GM15510 (cell line): ENCODE data around the gene KCNQ4.

Source experiments
- POLR2A ChIP-seq: IDR thresholded peaks from 3 replicates; pipeline ENCODE4 v1.6.1; 2011; ENCODE audit warnings: borderline replicate concordance; ENCODE audit not compliant: insufficient read length; ENCODE audit errors: extremely low read depth

Gene KCNQ4

DNA sequence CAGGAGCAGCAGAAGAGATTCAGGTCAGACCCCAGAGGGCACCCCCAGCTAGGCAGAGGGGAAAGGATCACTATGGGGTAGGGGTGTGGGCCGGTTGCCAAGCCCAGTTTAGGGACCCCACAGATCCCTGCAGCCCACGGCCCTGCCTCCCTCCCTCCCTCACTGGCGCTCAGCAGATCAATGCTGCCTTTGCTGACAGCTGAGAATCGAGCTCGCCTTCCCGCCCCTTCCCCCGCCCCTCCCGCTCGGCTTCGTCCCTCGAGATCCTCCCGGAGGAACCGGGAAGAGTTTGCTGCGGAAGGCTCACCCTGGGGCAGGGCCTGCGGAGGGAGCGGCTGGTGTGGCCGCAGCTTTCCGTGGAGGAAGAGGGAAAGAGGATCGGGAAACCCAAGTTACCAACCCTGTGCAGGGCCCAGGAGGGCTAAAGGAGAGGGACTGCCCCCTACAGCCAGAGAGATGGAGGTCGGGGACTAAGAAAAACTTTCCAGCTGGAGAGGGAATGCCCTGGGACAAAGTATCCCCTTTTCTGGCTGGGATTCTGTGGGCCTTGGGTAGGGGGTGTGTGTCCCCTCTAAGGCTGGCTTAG is 1.1 kb upstream of the KCNQ4 start:
- no peak for TF ChIP-seq POLR2A

DNA sequence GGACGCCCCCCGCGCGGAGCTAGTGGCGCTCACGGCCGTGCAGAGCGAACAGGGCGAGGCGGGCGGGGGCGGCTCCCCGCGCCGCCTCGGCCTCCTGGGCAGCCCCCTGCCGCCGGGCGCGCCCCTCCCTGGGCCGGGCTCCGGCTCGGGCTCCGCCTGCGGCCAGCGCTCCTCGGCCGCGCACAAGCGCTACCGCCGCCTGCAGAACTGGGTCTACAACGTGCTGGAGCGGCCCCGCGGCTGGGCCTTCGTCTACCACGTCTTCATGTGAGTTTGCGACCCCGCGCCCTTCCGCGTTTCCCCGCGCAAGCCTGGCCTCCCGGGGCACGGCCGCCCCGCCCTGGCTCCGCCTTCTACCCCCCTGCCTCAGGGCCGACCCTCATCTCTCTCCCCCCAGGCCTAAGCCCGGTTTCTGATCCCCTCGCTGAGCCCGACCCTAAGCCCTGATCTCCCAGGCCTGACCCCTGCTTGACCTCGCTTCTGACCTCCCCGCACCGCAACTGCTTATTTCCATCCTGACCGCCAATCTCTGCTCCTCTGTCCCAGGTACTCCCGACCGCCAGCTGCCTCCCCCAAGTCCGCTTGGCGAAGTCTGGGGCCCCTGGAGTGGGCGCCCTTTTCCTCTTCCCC is 669 bp downstream of the KCNQ4 start:
- no peak for TF ChIP-seq POLR2A

DNA sequence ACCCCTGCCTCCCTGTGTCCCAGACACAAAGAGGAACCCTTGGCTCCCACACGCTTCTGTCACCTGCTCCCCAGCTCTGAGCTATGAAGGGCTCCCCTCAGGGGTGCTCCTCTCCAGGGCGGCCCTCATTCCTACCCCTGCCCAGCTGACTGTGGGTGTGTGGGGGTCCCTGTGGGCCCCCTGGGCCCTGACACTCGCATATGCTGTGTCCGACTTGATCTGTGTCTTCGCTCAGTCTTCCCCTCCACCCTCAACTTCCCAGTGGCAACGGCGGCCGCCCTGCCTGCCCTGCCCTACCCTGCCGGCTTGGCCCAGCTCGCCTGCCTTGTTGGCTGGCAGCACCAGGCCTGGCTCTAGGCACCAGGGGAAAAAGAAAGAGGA is 1.2 kb downstream of the KCNQ4 start:
- no peak for TF ChIP-seq POLR2A

DNA sequence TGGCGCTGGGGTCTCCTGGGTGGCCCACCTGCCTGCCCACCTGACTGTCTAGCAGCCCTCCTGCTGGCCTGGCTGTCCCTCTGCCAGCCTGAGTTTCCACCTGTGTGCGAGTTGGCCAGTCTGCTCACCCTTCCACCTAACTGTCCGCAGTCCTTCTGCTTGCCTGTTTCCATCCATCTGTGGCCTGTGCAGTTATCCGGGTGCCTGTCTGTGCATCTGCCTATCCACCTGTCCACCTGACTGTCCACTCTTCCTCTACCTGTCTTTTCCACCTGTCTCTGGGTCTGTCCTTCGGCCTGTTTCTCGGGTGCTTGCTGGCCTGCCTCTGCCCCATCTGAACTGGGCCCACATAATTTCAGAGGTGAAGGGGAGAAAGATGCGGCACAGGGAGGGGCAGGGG is 1.9 kb downstream of the KCNQ4 start:
- no peak for TF ChIP-seq POLR2A

DNA sequence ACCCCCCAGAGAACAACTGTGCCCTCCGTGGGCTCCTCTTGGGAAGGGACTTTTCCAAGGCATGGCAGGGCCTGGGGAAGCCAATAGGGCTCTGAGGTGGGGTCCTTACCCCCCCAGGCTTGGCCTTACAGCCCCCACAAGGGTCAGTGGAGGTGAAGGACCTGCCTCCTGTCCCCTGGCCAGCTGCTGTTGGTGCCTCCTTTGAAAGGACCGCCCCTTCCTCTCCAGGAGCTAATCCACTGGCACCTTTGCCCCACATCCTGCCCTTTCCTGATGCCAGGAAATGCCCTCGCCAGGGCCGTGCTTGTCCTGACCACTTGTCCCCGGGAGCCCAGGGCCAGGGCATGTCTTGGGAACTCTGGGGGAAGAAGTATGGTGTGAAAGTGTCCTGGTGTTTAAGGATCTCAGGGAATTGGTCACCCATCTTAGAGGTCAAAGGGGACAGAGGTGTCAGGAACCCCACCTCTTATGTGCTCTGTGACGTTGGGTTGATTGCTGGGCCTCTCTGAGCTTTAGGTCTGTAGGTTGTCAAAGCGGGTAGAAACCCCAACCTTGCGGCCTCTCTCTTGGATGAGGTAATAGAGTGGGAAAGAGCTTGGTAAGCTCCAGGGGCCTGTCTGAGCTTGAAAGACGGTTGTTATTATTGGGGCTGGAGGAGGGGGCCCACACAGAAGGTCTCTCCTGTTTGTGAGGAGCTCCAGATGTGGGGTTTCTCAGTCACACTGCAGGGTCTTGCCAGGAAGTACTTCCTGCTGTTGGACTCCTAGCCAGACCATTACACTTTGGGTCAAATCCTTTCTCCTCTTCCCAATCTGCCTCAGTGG is 2.8 kb downstream of the KCNQ4 start:
- TF ChIP-seq POLR2A, result no peak

DNA sequence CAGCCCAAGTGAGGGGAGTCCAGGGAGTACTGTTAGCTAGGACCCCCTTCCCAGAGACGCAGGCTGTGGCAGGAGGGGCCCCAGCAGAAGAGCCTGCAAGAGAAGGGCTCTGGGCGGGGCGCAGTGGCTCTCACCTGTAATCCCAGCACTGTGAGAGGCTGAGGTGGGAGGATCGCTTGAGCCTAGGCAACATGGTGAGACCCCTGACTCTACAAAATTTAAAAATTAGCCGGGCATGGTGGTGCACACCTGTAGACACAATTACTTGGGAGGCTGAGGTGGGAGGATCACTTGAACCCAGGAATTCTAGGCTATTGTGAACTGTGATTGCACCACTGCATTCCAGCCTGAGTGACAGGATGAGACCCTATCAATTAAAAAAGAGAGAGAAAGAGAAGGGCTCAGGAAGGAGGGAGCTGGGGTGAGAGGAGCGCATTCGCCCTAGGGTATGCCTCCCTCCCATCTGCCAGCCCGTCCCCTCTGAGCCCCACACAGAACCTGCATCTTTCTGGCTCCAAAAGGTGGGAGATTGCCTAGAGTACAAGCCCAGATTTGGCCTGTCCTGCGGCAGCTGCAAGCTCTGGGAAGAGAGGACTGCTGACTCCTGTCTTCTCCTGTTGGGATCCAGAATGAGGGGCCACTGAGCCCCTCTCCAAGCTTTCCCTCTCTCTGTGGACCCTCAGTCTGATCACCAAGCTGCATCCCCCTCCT is 3.6 kb downstream of the KCNQ4 start:
- no peak for TF ChIP-seq POLR2A

DNA sequence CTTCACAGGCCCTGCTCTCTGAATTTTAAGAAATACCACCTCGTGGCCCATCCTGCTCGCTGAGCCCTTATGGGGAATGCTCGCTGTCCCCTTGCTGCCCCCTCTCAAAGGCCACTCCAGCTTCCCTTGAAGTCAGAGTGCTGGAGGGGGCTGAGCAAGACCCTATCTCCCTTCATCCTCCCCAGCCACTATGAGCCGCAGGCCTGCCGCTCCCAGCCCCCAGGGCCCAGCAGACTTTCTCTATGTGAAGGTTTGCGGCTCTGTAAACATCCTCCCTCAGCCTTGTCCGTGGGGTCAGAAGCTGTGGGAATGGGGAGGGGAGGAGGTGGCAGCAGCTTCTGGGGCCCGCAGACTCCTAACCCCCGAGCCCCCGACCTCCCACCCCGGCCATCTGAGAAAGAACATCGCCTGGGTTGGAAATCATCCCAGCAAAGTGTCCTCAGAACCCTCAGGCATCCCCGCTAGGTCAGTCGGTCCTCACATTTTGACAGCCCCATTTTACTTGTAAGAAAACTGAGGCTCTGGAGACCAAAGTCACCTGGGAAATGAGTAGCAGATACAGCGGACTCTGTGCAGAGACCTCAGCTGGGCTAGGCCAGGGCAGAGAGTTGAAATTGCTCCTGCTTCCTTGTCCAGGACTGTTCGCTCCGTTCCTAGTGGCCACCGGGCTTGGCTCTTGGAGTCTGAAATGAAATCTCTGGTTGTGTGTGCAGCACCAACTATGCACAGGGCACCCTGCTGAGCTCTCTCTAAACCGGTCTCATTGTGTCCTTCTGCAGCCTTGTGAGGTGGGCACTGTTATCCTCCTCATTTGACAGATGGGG is 4.4 kb downstream of the KCNQ4 start:
- TF ChIP-seq POLR2A, result no peak

DNA sequence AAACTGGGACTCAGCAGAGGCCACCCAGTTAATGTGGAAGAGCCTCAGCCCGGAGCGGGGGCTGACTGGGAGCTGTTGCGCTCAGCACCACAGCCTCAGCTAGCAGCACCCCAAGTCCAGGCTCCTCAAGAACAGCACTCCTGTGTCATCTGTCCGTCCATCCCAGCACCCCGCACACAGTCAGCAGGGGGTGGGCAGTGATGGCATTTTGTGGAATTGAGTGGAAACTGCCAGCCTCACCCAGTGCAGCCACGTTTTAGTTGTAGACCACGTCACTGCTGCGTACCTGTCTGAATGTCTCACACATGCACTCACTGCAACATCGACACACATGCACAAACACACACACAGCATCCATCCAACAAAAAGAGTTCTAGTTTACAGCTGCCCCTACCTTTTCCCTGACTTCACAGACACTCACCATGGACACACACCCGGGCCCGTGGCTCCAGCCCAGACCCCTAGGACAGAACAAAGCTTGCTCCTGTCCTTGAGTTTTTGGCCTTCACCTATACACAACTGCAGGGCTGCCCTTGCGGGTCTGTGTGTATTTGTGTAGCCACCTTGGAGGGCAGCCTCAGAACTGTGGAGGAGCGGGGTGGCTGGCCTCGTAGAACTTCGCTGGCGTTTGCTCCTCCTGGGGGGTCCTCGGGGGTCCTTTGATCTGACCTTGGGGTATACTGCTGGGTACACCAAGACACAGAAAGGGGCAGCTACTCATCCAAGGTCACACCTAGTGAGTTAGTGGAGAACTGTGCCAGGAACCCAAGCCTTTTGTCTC is 5.2 kb downstream of the KCNQ4 start:
- TF ChIP-seq POLR2A, result no peak

DNA sequence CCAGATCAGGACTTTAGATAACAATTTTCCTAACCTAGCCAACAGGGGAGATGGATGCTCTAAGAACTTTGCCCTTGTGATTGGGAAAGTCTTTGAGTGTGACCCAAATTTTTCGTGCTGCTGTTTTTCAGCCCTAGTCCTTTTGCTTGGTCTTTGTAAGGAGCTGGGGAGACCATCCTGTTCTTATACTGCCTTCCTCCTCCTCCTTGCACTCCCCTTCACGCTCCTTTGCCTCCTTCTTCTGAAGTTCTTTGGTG is 5.7 kb downstream of the KCNQ4 start:
- TF ChIP-seq POLR2A, result no peak

DNA sequence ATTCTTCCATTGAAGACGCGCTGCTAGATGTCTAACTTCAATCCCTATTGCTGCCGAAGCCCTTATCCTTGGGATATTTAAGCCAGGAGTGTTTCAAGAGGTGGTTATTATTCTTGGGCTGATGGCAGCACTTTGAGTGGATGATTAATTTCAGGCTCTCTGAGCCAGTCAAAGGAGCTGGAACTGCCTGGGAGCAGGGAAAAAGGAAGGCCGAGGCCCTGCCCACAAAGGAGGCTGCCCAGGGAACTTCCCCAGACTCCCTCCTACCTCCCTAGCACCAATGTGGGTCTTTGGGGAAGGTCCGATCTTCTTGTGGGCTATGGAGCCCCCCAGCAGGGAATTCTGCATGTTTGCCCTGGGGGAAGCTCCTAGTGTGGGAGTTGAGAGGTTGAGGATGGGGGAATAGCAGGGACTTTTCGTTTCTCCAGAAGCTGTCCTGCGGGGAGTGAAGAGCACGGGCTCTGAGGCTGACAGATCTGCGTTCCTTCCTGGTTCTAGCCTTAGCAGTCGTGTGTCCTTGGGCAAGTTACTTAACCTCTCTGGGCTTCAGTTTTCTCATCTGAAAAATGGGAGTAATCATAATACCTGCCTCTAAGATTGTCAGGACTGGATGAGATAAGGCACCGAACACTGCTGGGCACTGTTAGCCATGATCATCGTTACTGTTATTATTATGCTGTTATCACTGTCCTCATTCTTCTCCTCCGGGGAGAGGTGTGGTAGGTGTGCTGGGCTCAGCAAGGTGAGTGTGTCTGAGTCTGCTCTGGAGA is 6.3 kb downstream of the KCNQ4 start:
- TF ChIP-seq POLR2A, result no peak

DNA sequence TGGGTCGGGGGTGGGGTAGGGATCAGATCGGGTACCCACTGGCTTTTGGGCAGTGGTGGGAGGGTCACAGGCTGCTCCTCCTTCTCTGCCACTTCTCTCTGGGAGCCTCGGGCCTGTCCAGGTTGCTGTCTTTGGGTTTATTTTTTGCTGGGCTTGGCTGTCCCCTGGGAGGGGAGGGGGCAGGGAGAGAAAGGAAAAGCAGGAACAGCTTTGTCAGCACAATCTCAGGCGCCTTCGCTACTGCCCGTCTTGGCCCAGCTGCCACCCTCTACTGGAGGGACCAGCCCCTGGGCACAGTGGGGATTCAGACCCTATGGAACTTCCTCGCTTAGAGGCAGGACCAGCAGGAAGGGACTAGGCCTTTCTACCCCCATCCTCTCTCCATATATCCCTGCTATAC is 8.4 kb downstream of the KCNQ4 start:
- TF ChIP-seq POLR2A, result no peak

DNA sequence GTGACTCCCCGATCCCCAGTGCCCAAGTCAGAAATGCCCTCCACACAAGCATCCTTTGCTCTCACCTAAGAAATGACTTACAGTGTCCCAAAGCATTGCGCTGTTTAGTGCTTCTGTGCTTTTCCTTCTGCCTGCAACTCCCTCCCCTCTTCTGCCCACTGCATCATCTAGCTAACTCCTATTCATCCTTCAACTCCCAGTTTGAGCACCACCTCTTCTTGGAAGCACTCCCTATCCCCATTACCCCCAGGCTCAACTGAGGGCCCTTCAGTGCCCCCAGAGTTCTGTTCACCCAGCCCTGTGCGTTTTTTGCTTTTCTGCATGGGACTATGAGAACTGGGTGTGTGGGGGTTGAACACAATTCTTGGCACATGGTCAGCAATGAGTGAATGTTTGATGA is 10.0 kb downstream of the KCNQ4 start:
- TF ChIP-seq POLR2A, result no peak

DNA sequence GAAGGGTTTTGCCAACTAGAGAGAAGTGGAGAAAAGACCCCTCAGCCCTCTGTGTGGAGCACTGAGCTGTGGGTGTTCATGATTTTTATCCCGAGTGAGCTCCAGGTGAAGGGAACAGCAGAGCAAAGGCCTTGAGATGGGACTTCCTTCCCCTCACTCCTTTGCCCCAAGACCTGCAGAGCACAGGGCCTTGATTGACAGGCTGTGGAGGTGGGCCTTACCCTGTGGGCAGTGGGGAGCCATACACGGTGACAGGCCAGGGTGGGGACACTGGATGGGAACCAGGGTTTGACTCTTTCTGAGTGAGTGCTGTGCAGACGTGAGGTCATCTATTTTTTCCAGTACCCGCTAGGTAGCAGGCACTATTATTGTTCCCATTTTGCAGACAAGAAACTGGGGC is 10.5 kb downstream of the KCNQ4 start:
- TF ChIP-seq POLR2A, result no peak

DNA sequence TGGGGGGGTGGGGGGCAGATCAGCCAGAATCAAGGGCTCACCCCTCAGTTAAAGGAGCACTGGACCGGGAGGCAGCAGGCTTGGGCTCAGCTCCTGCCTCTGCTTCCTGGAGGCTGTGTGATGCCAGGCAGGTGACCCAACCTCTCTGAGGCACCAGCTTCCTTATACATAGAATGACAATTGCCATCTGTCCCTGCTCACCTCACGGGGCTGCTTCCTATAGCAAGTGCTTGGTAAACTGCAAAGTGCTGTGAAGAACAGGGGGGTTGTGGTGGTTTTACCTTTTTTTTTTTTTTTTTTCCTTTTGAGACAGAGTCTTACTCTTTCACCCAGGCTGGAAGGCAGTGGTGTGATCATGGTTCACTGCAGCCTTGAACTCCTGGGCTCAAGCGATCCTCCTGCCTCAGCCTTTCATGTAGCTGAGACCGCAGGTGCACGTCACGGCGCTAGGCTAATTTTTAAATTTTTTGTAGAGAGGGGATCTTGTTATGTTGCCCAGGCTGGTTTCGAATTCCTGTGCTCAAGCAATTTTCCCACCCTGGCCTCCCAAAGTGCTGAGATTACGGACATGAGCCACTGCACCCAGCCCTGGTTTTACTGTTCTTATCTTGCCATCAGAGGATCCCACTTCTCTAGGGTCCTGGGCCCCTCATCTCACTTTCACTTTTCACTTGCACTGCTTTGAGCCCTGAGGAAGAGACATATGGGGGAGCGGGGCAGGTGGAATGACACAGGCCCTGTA is 11.6 kb downstream of the KCNQ4 start:
- no peak for TF ChIP-seq POLR2A
